ENCODE data around the gene SAP30L. TPM values are rescaled to one million over a fixed set of nuclear protein-coding genes. Genes with fewer than 3 reads are reported as not detected.

Gene SAP30L
- total RNA-seq, 6 experiments from 2014 or later: 23.3 to 31.5 (median 28.1) TPM

- Mint-ChIP-seq H3K4me3 (no peak overlapping the region), H3K36me3 (ENCODE audit: low read depth) (peaks cover 24% of the 10 kb centered on the region), H3K4me1 (ENCODE audit: low read depth) (peaks cover 8% of the 10 kb centered on the region), H3K27ac (no peak overlapping the region), H3K27me3 (ENCODE audit: insufficient read depth) (no peaks in the 10 kb centered on the region; the same call in 1 of the 2 replicates), H3K9me3 (no peaks in the 10 kb centered on the region)
- TF ChIP-seq, protein P1, sequence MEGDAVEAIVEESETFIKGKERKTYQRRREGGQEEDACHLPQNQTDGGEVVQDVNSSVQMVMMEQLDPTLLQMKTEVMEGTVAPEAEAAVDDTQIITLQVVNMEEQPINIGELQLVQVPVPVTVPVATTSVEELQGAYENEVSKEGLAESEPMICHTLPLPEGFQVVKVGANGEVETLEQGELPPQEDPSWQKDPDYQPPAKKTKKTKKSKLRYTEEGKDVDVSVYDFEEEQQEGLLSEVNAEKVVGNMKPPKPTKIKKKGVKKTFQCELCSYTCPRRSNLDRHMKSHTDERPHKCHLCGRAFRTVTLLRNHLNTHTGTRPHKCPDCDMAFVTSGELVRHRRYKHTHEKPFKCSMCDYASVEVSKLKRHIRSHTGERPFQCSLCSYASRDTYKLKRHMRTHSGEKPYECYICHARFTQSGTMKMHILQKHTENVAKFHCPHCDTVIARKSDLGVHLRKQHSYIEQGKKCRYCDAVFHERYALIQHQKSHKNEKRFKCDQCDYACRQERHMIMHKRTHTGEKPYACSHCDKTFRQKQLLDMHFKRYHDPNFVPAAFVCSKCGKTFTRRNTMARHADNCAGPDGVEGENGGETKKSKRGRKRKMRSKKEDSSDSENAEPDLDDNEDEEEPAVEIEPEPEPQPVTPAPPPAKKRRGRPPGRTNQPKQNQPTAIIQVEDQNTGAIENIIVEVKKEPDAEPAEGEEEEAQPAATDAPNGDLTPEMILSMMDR (IDR thresholded peaks at IDR 0.05): no peak
- DNase-seq: no peak
These were observed 5.3 kb upstream of the SAP30L start for GRCh38 chr5:154440540-154440939.

DNA sequence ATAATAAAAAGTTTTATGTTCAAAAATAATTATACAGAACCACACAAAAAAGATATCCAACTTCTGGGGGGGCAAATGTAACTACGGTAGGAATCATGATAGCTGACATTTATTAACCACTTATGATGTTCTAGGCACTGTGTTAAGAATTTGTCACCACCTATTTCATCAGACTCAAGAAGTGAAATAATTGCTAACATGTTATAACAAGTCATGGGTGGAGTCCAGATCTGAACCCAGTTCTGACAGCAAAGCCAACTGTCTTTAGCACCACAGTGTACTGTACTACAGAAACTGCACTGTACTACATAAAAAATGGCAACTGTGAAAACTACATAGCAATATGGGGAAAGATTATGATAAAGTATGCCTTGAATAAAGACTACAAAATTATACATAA, 3.0 kb upstream of the SAP30L start:
- TF ChIP-seq, protein P1 (IDR thresholded peaks at IDR 0.05): no peak
- no peak overlapping the region for H3K4me3 Mint-ChIP-seq
- H3K4me1 Mint-ChIP-seq (ENCODE audit: low read depth): peaks cover 18% of the 10 kb centered on the region
- DNase-seq: no peak
- no peak overlapping the region for H3K27ac Mint-ChIP-seq
- H3K9me3 Mint-ChIP-seq: no peaks in the 10 kb centered on the region
- H3K36me3 Mint-ChIP-seq (ENCODE audit: low read depth): peaks cover 21% of the 10 kb centered on the region
- no peaks in the 10 kb centered on the region; the same call in 1 of the 2 replicates for H3K27me3 Mint-ChIP-seq (ENCODE audit: insufficient read depth)

DNA sequence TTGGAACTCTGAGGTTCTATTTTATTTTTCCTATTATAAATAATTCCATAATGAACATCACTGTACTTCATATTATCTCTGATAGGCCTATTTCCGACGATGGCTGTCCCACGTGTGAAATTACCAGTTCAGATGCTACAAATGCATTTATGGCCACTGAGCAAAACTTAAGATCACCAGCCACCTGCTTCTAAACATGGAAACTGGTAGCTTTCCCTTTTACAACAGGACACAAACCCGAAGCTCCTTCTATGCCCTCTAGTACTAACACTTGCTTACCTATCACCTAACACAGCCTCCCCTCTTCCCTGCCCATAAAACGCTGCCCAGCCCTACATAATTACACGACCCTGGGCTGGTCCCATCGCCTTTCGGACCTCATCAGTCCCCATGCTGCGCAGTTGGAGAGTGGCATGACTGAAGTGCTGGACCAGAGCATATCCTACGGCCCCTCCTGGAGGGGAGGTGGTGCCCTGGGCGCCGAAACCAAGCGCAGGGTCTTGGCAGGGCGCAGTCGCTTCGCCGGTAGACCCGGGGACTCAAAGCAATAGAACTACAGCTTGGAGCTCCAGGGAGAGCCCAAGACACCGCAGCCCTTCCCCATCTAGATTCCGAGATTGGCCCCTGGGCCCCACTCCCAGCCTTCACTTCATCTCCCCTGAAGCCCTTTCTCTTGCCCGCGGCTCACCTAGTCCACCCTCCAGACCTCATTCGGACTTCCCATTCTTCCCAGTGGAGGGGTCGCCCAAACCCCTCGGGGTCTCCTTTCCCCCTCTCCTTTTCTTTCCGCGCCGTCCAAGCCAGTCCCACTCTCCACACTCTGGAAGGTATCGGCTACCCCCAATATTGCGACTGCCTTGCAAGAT, 1.0 kb upstream of the SAP30L start:
- no peak for DNase-seq
- TF ChIP-seq, protein P1 (IDR thresholded peaks at IDR 0.05): no peak
- Mint-ChIP-seq H3K4me1 (ENCODE audit: low read depth) (peaks cover 38% of the 10 kb centered on the region), H3K9me3 (no peaks in the 10 kb centered on the region), H3K4me3 (peak overlapping the region; percentile 97), H3K36me3 (ENCODE audit: low read depth) (peaks cover 14% of the 10 kb centered on the region), H3K27me3 (ENCODE audit: insufficient read depth) (no peaks in the 10 kb centered on the region; the same call in 1 of the 2 replicates), H3K27ac (peak overlapping the region; percentile 85)

- Mint-ChIP-seq H3K4me1 (ENCODE audit: low read depth) (peaks cover 49% of the 10 kb centered on the region), H3K9me3 (no peaks in the 10 kb centered on the region), H3K27ac (peak overlapping the region; percentile 82), H3K36me3 (ENCODE audit: low read depth) (peaks cover 14% of the 10 kb centered on the region), H3K27me3 (ENCODE audit: insufficient read depth) (no peaks in the 10 kb centered on the region; the same call in 1 of the 2 replicates), H3K4me3 (peak overlapping the region; percentile 98)
- DNase-seq: peak; percentile 69
- TF ChIP-seq, protein P1 (IDR thresholded peaks at IDR 0.05): no peak
These were observed 645 bp downstream of the SAP30L start for GRCh38 chr5:154446195-154447088.

- no peaks in the 10 kb centered on the region; the same call in 1 of the 2 replicates for H3K27me3 Mint-ChIP-seq (ENCODE audit: insufficient read depth)
- no peak for DNase-seq
- no peaks in the 10 kb centered on the region for H3K9me3 Mint-ChIP-seq
- H3K27ac Mint-ChIP-seq: peak overlapping the region; percentile 82
- peak overlapping the region; percentile 98 for H3K4me3 Mint-ChIP-seq
- TF ChIP-seq, protein P1 (IDR thresholded peaks at IDR 0.05): no peak
- peaks cover 49% of the 10 kb centered on the region for H3K4me1 Mint-ChIP-seq (ENCODE audit: low read depth)
- peaks cover 7% of the 10 kb centered on the region for H3K36me3 Mint-ChIP-seq (ENCODE audit: low read depth)
These were observed 1.4 kb downstream of the SAP30L start for GRCh38 chr5:154447089-154447725.
